TTC549 (cell line): ENCODE results near the gene SASH1.
"Not testable (repeated sequence)": the region's sequence is repeated elsewhere in the genome, so short reads cannot be mapped to it uniquely, and the experiment has no call there.

ENCODE experiments used
- FAIRE-seq: peaks from 2 replicates; lab custom pipeline; 2012; peaks lifted over from hg19 to GRCh38; lab: Jason Lieb, UNC

Gene SASH1

DNA sequence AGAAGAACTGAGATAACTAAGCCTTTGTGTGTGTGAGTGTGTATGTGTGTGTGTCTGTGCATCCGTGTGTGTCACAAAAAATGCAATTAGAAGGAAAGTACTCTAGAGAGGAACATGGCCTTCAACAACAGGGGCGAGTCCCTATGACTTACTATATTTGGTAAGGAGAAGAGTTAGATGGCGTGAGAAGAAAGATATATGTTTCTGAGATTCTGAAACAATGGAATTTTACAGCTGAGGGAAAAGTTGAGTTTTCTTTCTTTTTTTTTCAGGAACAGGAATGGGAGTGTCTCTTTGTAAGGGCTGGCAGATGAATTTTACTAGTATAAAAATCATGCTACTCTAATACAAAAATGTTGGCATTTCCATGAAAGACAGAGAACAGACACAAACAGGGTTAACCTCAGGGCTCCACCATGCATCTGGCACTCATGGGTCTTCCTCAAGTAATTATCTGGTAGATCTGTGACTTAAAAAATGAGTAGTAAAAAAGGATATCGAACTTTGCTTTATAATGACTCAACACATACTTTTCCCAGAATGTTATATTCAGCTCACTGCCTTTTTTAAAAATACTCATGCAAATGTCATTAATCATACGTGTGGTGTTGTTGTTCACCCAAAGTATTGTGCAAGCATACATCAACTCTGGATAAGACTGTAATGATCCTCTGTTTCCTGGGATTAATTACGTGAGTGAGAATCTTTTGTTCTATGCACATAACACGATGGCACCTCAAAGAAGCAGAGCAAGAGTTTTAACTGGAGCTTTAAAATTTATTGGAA lies 12.8 kb upstream of the SASH1 start:
- no peak for FAIRE-seq

DNA sequence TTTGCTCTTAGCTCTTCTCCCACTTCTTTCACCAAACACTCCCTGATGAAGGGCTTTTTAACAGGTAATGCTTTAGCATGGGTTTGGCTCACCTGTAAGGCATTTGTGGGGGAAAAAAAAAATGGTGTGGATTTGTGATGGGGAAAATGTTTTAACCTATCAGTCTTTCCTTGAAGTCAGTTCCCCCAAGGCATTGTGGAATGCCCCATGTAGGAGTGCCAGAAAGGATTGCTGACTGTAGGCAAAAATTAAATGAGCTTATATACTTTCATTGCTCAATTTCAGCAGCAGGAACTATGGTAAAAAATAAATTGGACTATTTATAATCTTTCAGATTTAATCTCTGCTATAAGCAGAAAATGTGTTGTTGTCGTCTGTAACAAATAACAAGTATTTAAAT lies 10.6 kb upstream of the SASH1 start:
- FAIRE-seq, result no peak

DNA sequence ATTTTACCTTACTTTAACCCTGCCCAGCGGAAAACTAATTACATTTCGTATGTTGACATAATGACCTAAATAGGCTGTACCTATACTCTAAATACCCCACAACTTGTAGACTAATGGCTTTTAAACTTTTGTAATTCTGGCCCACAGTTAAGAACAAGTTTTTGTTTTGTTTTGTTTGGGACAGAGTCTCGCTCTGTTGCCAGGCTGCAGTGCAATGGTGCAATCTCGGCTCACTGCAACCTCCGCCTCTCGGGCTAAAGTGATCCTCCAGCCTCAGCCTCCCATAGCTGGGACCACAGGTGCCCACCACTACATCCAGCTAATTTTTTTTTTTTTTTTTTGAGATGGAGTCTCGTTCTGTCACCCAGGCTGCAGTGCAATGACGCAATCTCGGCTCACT lies 5.7 kb upstream of the SASH1 start:
- FAIRE-seq, result no peak

DNA sequence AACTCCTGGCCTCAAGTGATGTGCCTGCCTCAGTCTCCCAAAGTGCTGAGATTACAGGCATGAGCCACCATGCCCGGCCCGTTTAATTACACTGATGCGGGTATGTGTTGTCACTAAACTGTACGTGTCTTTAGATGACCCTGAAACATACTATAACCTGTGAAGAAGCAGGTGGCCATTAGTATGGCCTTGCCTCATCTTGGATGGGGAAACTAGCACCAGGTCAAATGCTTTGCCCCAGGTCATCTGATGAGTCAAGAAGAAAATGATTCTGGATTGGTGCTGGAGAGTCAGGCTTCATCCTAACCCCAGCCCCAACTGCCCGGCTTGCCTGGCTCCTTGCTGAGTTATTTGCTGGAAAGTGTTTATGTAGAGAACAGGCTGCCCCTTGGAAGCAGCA lies 2.9 kb upstream of the SASH1 start:
- FAIRE-seq, result no peak

DNA sequence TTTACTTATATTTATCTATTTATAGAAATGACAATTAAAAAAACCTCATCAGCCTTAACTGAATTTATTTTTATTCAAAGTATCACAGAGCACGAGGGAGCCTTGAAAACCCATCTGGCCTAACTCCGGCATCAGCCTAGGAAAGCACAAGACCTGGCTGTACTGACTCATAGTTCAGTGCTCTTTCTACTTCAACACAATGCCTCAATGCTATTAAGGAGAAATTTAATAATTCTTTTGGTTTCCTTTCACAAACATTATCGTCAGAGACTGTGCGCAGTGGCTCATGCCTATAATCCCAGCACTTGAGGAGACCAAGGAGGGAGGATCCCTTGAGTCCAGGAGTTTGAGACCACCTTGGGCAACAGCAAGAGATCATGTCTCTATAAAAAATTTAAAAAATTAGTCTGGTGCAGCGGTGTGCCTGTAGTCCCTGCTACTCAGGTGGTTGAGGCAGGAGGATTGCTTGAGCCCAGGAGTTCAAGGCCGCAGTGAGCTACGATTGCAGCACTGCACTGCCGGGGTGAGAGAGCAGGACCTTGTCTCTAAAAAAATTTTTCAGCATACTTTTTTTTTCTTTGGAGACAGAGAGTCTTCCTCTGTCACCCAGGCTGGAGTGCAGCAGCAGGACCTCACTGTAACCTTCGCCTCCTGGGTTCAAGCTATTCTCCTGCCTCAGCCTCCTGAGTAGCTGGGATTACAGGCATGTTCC lies 1.9 kb upstream of the SASH1 start:
- FAIRE-seq, result no peak

DNA sequence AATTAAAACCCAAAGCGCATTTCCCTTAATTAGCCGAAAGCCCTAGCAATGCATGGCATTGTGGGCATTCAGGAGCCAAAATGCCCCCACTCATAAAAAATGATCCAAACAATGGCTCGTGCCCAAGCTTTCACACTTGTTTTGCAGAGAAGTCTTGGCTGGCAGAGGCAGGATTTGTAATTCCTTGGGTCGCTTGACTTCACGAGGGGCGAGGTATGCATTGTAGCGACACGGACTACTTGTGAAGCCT lies 613 bp upstream of the SASH1 start:
- FAIRE-seq, result no peak

DNA sequence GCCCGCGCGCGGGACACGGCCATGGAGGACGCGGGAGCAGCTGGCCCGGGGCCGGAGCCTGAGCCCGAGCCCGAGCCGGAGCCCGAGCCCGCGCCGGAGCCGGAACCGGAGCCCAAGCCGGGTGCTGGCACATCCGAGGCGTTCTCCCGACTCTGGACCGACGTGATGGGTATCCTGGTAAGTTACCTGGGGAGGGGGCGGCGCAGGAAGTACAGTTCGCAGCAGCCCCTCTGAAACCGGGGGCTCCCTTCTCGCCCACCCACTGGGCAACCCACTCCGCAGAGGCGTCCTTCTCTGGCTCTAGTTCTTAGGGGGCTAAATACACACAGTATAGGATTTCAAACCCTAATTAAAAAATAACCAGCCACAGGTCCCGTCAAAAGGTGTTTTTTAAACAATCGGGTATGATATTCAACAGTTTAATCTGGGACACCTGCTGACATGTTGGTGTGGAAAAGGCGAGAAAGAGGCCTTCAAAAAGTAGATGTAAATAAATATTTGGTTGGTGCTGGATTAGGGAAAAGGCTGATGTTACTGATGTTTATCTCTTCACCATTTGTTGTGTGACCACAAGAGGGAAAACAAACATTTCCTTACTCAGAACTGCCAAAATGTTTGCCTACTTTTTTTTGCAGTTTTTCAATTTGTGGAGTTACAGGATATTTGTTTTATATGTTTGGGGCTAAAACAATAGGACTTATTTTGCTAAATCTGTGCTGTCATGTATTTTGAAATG lies 577 bp downstream of the SASH1 start:
- FAIRE-seq, result no peak

DNA sequence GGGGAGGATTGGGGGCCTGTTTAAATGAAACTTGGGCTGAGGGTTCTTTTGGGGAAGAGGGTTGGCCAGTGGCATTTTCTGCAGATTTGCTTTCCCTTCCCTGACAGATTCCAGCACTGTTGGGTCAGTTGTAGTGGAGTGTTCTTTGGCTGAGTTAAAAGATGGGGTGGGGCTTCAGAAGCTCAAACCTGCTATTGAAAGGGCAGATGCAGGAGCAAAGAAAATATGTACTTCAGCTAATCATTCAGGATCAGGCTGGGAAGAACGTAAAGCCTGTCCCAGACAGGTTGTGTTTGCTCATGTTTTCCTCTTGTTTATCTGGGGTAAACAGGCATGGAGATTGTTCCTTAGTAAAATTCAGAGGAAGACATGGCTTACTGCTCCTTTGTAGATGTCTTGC lies 2.5 kb downstream of the SASH1 start:
- FAIRE-seq, result no peak

DNA sequence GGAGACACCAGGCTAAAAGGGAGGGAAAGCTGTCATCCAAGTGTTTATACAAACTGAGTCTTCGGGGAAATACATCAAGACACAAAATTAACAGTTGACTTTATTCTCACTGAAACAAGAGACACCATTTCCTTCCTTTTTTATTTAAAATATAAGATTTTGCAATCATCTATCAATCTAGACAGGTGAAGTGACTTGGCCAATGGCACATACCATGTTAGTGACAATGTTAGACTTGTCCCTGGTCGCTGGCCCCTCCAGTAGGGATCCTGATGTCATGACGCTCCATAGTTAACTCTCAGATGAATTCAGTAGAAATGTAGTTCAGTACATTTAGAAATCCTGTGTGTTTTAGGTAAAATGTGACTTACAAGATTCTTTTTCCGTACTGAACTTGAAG lies 2.9 kb downstream of the SASH1 start:
- no peak for FAIRE-seq

DNA sequence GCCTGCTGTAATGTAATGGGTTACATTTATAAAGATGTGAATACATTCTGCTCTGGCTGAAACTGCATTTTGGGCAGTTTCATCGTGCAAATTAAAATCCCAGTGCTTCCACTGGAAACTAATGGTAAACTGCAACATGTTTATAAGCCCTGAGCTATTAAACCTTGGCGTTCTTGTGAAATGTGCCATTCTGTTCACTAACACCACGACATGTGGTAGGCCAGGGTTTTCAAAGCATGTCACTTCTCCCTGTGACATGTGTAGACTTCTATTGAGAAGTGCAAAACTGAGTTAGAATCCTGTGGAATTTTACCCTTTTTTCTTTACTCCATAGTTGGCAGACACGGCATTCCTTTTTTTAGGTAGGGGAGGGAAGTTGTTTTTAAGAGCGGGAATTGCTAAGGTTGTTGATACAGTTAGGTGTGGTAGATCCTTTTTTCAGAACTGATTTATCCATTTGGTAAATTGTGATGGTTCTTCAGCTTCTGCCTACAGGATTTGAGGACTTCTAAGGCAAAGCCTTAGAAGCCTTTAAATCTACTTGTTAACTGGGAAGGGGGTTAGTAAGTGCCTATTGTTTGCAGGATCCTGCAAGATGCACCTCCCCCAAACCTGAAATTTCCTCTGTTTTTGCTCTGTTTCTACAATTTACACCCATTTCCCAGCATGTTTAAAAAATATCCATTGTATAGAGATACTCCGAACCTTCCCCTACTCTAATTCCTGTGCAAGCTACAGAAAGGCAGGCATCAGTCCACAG lies 4.2 kb downstream of the SASH1 start:
- no peak for FAIRE-seq

DNA sequence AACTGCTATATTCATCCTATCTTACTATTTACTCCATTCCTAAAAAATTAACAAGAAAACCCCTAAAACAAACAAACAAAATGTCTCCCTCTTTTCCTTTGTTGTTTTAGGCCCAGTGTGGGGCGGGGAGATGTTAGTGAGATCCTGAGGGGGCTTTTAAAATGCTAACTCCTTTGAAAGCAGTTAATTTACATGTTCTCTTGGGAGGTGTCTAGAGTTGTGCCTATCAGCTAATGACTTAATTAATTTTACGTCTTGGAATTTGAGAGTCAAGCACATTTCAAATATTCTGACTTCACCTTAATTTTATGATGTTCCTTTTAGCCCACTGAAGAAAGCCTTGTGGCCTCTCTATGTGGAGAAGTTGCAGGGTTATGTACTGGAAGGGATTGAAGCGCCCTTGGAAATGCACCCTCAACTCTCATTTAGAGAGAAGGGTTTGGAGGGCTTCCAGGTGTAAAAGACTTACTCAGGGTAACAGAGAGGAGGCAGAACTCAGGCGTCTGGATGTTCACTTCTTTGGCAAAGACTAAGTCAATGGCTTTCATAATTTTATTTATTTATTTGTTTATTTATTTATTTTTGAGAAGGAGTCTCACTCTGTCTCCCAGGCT lies 4.9 kb downstream of the SASH1 start:
- no peak for FAIRE-seq

DNA sequence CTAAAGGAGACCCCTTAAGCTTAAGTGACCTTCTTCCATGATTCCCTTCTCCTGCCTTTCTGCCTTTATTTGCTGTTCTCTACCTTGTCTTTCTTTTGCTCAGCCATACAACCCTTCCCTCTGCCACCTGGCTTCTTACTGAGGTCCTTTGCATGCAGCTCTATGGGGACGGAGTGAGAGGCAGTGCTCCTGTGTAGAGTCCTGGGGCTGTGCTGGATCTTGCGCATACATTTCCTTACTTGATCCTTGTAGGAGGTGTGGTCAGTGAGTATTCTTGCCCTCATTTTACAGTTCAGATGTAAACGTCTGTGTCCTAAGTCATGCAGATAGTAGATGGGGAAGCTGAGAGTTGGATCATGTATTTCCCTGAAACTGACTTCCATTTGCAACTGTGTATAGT lies 5.7 kb downstream of the SASH1 start:
- FAIRE-seq, result no peak

DNA sequence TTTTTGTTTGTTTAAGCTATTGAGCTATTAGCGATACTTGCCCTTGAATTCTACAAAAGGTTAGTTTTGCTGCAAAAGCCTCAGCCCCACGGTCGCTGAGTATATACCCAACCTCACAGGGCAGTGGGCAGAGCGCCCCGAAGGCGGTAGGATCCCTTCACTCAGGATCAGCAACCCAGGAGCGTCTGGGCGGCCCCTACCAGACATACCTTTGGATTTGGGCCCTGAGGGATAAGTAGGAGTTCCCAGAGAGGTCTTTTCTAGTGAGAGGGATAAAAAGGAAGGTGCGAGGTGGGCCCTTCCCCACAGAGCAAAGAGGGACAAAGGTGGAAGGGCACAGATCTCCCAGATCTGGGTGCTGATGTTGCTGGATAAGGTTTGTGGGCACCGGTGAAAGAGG lies 6.1 kb downstream of the SASH1 start:
- FAIRE-seq, result no peak

DNA sequence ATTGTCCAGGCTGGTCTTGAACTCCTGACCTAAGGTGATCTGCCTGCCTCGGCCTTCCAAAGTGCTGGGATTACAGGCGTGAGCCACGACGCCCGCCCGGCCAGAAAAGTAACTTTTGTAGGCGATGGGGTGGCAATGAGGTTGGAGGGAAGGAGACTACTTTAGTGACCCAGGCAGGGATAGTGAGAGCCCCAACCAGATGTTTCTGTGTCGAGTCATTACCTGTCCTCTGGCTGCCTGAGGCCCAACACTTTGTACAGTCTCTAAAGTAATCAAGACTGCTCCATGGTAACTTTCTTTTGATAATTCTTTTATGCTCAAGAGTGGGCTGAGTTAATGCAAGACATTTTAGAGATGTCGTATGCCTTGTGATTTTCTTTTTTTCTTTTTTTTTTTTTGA lies 6.8 kb downstream of the SASH1 start:
- no peak for FAIRE-seq

DNA sequence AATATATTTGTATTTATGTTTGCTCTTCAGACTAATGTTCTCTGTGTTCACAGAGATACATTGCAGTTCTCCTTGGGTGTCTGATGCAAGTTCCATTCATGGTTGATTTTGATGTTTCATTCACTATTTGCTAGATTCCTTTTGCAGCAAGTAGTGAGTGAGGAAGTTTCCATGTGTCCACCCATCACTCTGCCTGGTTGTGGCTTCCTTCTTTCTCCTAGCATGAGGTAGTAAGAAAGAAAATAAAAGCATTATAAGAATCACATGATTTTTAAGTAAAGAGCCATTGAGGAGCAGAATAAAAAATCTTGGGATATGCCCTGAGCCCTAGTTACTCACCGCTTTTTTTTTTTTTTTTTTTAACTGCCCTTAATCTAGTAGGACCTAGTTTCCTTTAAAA lies 8.7 kb downstream of the SASH1 start:
- no peak for FAIRE-seq

DNA sequence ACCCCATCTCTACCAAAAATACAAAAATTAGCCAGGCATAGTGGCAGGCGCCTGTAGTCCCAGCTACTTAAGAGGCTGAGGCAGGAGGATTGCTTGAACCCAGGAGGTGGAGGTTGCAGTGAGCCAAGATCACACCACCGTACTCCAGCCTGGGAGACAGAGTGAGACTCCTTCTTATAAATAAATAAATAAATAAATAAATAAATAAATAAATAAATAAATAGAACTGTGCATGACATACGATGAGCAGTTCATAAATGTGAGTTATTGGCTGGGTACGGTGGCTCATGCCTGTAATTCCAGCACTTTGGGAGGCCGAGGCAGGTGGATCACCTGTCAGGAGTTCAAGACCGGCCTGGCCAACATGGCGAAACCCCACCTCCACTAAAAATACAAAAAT lies 9.8 kb downstream of the SASH1 start:
- not testable (repeated sequence) for FAIRE-seq

DNA sequence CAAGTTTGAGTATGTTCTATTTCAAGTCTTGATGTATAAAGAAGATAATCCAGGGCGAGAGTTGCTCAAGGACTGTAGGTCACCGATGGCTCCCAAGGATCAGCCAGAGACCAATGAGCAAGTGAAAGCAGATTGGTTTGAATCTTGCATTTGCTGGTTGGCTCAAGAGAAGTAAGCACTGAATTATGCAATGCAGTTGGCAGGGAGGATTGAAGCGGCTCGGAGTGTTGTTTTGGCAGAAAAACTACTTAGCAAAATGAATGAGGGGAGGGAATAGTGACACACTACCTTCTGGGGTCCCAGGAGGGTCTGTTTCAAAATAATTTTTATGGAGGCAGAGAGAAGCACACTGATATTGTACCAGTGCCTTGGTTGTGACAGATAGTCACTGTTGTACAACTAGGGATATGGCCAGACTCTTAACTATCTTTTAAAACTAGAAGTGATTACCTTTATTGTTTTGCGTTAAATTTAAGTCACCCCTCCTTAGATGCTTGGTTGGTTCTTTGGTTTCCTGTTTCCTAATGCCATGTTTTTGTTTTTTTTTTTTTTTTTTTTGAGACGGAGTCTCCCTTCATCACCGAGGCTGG lies 15.7 kb downstream of the SASH1 start:
- FAIRE-seq, result no peak

DNA sequence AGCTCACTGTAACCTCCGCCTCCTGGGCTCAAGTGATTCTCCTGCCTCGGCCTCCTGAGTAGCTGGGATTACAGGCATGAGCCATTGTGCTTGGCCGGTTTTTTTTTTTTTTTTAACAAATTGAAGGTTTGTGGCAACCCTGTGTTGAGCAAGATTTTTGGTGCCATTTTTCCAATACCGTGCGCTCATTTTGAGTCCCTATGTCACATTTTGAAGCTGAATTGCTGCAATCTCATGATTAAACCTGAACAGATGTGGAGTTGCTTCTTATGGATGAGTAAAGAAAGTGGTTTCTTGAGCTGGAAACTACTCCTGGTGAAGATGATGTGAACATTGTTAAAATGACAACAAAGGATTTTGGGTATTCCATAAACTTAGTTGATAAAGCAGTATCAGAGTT lies 16.6 kb downstream of the SASH1 start:
- no peak for FAIRE-seq

DNA sequence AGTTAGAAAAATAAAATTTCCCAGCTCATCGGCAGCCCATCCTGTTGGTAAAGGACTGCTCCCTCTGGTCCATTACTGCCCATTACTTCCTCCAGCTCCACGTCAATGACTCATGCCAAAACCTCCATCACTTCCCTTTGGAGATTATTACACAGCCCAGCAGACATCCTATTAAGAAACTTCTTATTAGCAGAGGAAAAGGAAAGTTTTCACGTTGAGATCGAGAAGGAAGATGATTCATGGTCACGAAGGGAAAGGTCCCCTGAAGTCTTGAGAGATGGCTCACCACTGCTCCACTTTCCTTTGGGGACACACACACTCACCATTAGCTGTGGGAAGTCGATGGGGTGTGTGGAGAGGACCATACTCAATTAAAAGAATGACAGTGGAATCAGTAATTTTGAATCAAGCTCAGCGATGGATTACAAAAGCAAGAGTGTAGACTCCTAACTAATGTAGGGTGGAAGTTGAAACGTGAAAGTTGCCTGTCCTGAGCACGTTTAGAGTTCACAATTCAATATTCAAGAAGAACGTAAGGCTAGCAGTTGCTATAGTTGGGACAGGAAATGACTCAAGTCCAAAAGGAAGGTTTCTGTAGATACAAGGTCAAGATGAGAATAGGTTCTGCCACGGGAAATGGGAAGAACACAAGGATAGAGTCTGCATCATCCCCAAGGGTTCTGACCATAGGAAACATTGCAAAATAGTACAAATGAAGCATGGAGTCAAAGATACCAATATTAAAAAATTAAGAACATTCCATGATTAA lies 21.6 kb downstream of the SASH1 start:
- no peak for FAIRE-seq

DNA sequence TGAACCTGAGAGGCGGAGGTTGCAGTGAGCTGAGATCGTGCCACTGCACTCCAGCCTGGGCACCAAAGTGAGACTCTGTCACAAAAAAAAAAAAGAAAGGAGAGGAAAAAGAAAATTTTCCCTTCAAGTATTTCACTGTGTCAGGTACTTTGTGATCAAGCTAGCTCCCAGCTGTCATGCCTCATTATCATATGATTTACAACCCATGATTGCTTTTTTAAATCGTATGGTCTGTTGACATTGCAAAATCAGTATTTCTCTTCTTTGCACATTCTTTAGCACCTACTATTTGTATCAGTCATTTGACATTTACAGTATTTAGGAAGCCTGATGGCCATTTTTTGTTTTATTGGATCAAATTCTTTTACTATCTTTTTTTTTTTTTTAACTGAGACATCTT lies 22.4 kb downstream of the SASH1 start:
- FAIRE-seq, result no peak

DNA sequence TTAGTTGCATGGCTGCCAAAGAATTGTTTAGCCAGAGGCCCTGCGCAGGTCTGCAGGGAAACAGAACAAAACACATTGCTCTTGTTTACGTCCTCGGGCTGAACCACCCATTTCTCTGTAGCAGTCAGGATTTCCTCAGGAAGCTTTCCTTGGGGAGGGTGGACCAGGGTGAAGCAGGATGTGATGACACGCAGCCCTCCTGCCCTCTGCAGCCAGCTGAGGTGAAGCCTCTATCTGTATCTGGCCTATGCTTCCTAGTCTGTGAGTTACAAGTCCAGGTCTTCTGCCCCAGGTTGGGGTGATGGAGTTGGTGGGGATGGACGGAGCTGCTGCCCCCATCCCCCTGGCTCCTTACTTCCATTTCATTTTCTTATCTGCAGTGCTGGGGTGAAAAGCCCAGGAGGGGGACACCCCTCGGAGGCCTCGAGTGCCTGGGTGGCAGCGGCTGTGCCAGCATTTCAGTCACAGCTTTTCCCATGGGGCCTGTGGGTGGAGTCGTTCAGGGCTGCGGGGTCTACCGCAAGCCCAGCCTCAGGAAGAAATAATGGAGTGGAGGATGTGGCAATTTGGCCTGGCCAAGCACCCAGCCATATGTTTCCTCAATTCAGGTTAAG lies 24.9 kb downstream of the SASH1 start:
- no peak for FAIRE-seq
